Measurements from ENCODE around the gene AUTS2. TPM values are rescaled to one million over a fixed set of nuclear protein-coding genes. Genes with fewer than 3 reads are reported as not detected.

Gene AUTS2
- total and polyA plus RNA-seq, 2 of the 8 experiments (the other 6 are each of a cell fraction or from before 2014, with no cell fraction given) = 25.9 to 101 TPM

DNA sequence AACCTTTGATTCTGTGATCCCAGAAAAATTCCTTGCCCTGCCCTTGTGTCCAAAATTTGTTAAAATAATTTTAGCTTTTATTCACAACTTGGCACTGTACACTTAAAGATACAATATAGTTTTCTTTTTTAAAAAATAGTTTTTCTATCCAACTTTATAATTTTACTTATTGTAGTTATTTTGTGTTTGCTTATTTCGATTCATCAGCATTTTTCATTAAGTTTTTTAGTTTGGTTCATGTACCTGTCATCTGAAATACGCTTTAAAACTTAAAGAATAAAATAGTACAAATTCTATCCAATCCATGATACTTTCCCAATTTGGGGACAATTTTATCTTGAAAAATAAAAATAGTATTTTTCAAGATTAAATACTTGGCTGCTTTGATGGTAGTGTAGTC is 514.8 kb downstream of the AUTS2 start:
- Histone ChIP-seq H2BK5ac (ENCODE audit: low read depth, low read length) (no peak overlapping the region), H2BK20ac (ENCODE audit: low read length) (no peak overlapping the region), H3K27ac (ENCODE audit: low read depth, low read length) (no peak overlapping the region), H3K27me3 (replicated peaks in 1 of 4; ENCODE audit: control insufficient read depth in 3 of 4, extremely low read depth in 1 of 4, insufficient read depth in 3 of 4, low read length in 3 of 4) (no peaks in the 10 kb centered on the region), H4K20me1 (replicated peaks in 1 of 2; ENCODE audit: control insufficient read depth in 1 of 2, insufficient read depth in 2 of 2, low read length in 2 of 2) (no peaks in the 10 kb centered on the region), H3K23ac (ENCODE audit: insufficient read length) (no peak overlapping the region), H4K91ac (replicated peaks; ENCODE audit: insufficient read length, low read length) (no peak overlapping the region), H4K5ac (ENCODE audit: insufficient read length, low read depth, low read length) (no peak overlapping the region), H3K23me2 (ENCODE audit: low read depth, low read length) (no peaks in the 10 kb centered on the region), H2BK12ac (ENCODE audit: low read depth, low read length) (no peak overlapping the region), H3K18ac (ENCODE audit: extremely low read depth, low read length) (no peak overlapping the region), H3K4me3 (ENCODE audit: extremely low read depth in 1 of 4, insufficient read depth in 2 of 4, low read depth in 3 of 4, low read length in 4 of 4) (no peak overlapping the region), H3K4me1 (replicated peaks in 1 of 4; ENCODE audit: control insufficient read depth in 3 of 4, insufficient read depth in 4 of 4, low read length in 3 of 4) (peaks cover 0 to 2% (median 0%) of the 10 kb centered on the region in 4 experiments; a peak in 1 of 7 replicates), H2AFZ (ENCODE audit: low read length) (no peak overlapping the region), H3K14ac (ENCODE audit: insufficient read length) (no peak overlapping the region), H3K79me2 (ENCODE audit: control insufficient read depth in 1 of 2, insufficient read depth in 2 of 2, low read length in 2 of 2) (no peaks in the 10 kb centered on the region), H3K56ac (replicated peaks; ENCODE audit: insufficient read length, low read depth, low read length) (no peak overlapping the region), H2BK15ac (ENCODE audit: low read length) (no peak overlapping the region), H2BK120ac (replicated peaks; ENCODE audit: low read depth, low read length) (no peak overlapping the region), H3K36me3 (ENCODE audit: control insufficient read depth in 2 of 4, insufficient read depth in 4 of 4, low read length in 3 of 4) (no peaks in the 10 kb centered on the region), H3K4ac (replicated peaks; ENCODE audit: insufficient read length, low read depth, low read length) (no peak overlapping the region), H3K9ac (replicated peaks in 1 of 4; ENCODE audit: extremely low read depth in 1 of 4, low read depth in 3 of 4, low read length in 3 of 4) (no peak overlapping the region), H4K8ac (ENCODE audit: extremely low read depth, insufficient read depth, low read length) (no peak overlapping the region), H3K9me3 (ENCODE audit: insufficient read depth in 2 of 2, low read depth in 1 of 2, low read length in 1 of 2) (no peaks in the 10 kb centered on the region), H3K79me1 (ENCODE audit: low read depth, low read length) (no peaks in the 10 kb centered on the region), H3K4me2 (ENCODE audit: insufficient read depth in 1 of 2, low read depth in 2 of 2, low read length in 2 of 2) (no peak overlapping the region), H2AK5ac (ENCODE audit: low read depth, low read length) (no peak overlapping the region)
- CTCF ChIA-PET (ENCODE audit: partially characterized antibody) = interaction anchor here (1.2 kb wide), 1 partner anchor 10 kb away, joined by 3 read pairs; no protein-coding TSS in a partner anchor
- POLR2A ChIA-PET (ENCODE audit: partially characterized antibody) = no interaction called here
- DNase-seq (ENCODE audit: low read depth in 1 of 2, low spot score in 2 of 2) (no peak), FAIRE-seq (no peak)
- 90% methylated on average over 2 of the region's 2 CpGs; no CpG with 5 or more reads in 1 of the 2 experiments for WGBS, 2 experiments (ENCODE audit: extremely low coverage in 1 of 2, insufficient coverage in 1 of 2, insufficient read length in 1 of 2, insufficient replicate concordance in 2 of 2, low coverage in 1 of 2, low lambda C conversion rate in 2 of 2, missing lambda C conversion rate in 1 of 2)
- TF ChIP-seq, protein P1, sequence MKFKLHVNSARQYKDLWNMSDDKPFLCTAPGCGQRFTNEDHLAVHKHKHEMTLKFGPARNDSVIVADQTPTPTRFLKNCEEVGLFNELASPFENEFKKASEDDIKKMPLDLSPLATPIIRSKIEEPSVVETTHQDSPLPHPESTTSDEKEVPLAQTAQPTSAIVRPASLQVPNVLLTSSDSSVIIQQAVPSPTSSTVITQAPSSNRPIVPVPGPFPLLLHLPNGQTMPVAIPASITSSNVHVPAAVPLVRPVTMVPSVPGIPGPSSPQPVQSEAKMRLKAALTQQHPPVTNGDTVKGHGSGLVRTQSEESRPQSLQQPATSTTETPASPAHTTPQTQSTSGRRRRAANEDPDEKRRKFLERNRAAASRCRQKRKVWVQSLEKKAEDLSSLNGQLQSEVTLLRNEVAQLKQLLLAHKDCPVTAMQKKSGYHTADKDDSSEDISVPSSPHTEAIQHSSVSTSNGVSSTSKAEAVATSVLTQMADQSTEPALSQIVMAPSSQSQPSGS (IDR thresholded peaks at IDR 0.05; ENCODE audit: low read length) = no peak
- TF ChIP-seq SAP30 (IDR thresholded peaks at IDR 0.05; ENCODE audit: insufficient read depth, insufficient replicate concordance, low read length) = no peak
